ENCODE data around the gene CTBP1. TPM values are rescaled to one million over a fixed set of nuclear protein-coding genes. Genes with fewer than 3 reads are reported as not detected.
A peak's percentile ranks its signal among the peaks of the same experiment; 100 is the strongest.

CTBP1 gene
- 76.4 and 79.7 TPM in 2 replicates for polyA plus RNA-seq (2013)

- peak within 1 kb of the TSS; percentile 78 for H3K18ac ChIP-seq (ENCODE audit: low read length)
- no CpG with 5 or more reads among the region's 163 CpGs for WGBS (ENCODE audit: extremely low coverage, insufficient coverage, insufficient read length)
Measured at GRCh38 chr4:1248245-1249147, at the start of gene CTBP1. CTBP1 (minus strand) TSS chr4:1249130; CDS start chr4:1241331, 7,799 bp downstream.

GRCh38 chr4:1298461-1298860 lies 49.5 kb upstream of the CTBP1 start:
- no peak overlapping the region for H3K4me3 ChIP-seq (ENCODE audit: low read depth, low read length)
- H3K79me2 ChIP-seq (ENCODE audit: control insufficient read depth, insufficient read depth, low read length, poor library complexity) = peaks cover 34% of the 10 kb centered on the region
- H3K9me3 ChIP-seq (ENCODE audit: insufficient read depth, low read depth, low read length) = peaks cover 2% of the 10 kb centered on the region
- no peak overlapping the region for H2AK5ac ChIP-seq (ENCODE audit: low read length)
- no peak overlapping the region for H2AFZ ChIP-seq (ENCODE audit: insufficient read depth, low read length, poor library complexity)
- H3K27ac ChIP-seq (ENCODE audit: low read depth, low read length) = no peak overlapping the region
- no peak overlapping the region for H2BK12ac ChIP-seq (ENCODE audit: low read length)
- H3K4me1 ChIP-seq (ENCODE audit: control insufficient read depth in 1 of 2, insufficient read depth in 2 of 2, low read length in 2 of 2) = peaks cover 0 to 3% of the 10 kb centered on the region in 2 experiments
- H4K91ac ChIP-seq (ENCODE audit: low read depth, low read length) = no peak overlapping the region
- no peak overlapping the region for H3K23ac ChIP-seq (ENCODE audit: low read length)
- H3K27me3 ChIP-seq (ENCODE audit: insufficient read depth, low read length) = no peaks in the 10 kb centered on the region
- no peak overlapping the region for H3K4me2 ChIP-seq (ENCODE audit: low read length)
- H4K12ac ChIP-seq (ENCODE audit: low read depth, low read length) = no peak overlapping the region
- DNase-seq = no peak
- H2BK5ac ChIP-seq (ENCODE audit: low read depth, low read length, poor library complexity) = no peak overlapping the region
- no CpG with 5 or more reads among the region's 7 CpGs for WGBS (ENCODE audit: extremely low coverage, insufficient coverage, insufficient read length)
- no peaks in the 10 kb centered on the region for H3K79me1 ChIP-seq (ENCODE audit: low read length)
- H3K18ac ChIP-seq (ENCODE audit: low read length) = no peak overlapping the region
- H3K14ac ChIP-seq (ENCODE audit: low read length) = no peak overlapping the region
- no peak overlapping the region for H2BK120ac ChIP-seq (ENCODE audit: insufficient read depth, low read length, poor library complexity)
- no peak overlapping the region for H3K9ac ChIP-seq (ENCODE audit: low read length)
- peak overlapping the region; percentile 8 for H3K4ac ChIP-seq (ENCODE audit: low read depth, low read length)
- peaks cover 44 to 57% of the 10 kb centered on the region in 2 experiments for H3K36me3 ChIP-seq (ENCODE audit: control insufficient read depth in 1 of 2, insufficient read depth in 2 of 2, low read length in 2 of 2)
- H4K8ac ChIP-seq (ENCODE audit: low read depth, low read length) = no peak overlapping the region

More at GRCh38 chr4:1248245-1249147, at the start of gene CTBP1:
- peak; percentile 71 to 93 for DNase-seq
- peaks cover 25 to 28% of the 10 kb centered on the region in 2 experiments for H3K4me1 ChIP-seq (ENCODE audit: control insufficient read depth in 1 of 2, insufficient read depth in 2 of 2, low read length in 2 of 2)
- H3K23ac ChIP-seq (ENCODE audit: low read length) = no peak within 1 kb of the TSS
- H3K27ac ChIP-seq (ENCODE audit: low read depth, low read length) = peak within 1 kb of the TSS; percentile 87
- H2BK12ac ChIP-seq (ENCODE audit: low read length) = peak within 1 kb of the TSS; percentile 10
- H2AFZ ChIP-seq (ENCODE audit: insufficient read depth, low read length, poor library complexity) = peak within 1 kb of the TSS; percentile 40
- H4K91ac ChIP-seq (ENCODE audit: low read depth, low read length) = peak within 1 kb of the TSS; percentile 98
- H3K14ac ChIP-seq (ENCODE audit: low read length) = peak within 1 kb of the TSS; percentile 95
- peak within 1 kb of the TSS; percentile 92 for H2BK5ac ChIP-seq (ENCODE audit: low read depth, low read length, poor library complexity)
- H3K9ac ChIP-seq (ENCODE audit: low read length) = peak within 1 kb of the TSS; percentile 98
- no peaks in the 10 kb centered on the region for H3K27me3 ChIP-seq (ENCODE audit: insufficient read depth, low read length)
- peak within 1 kb of the TSS; percentile 77 for H3K4me2 ChIP-seq (ENCODE audit: low read length)
- peak within 1 kb of the TSS; percentile 92 for H3K4me3 ChIP-seq (ENCODE audit: low read depth, low read length)
- H4K12ac ChIP-seq (ENCODE audit: low read depth, low read length) = peak within 1 kb of the TSS; percentile 86
- H2BK120ac ChIP-seq (ENCODE audit: insufficient read depth, low read length, poor library complexity) = peak within 1 kb of the TSS; percentile 90
- H3K9me3 ChIP-seq (ENCODE audit: insufficient read depth, low read depth, low read length) = peaks cover 24% of the 10 kb centered on the region
- peak within 1 kb of the TSS; percentile 94 for H4K8ac ChIP-seq (ENCODE audit: low read depth, low read length)
- H3K79me1 ChIP-seq (ENCODE audit: low read length) = peaks cover 25% of the 10 kb centered on the region
- H3K36me3 ChIP-seq (ENCODE audit: control insufficient read depth in 1 of 2, insufficient read depth in 2 of 2, low read length in 2 of 2) = peaks cover 13 to 20% of the 10 kb centered on the region in 2 experiments
- H3K79me2 ChIP-seq (ENCODE audit: control insufficient read depth, insufficient read depth, low read length, poor library complexity) = peaks cover 51% of the 10 kb centered on the region
- H2AK5ac ChIP-seq (ENCODE audit: low read length) = peak within 1 kb of the TSS; percentile 92
- H3K4ac ChIP-seq (ENCODE audit: low read depth, low read length) = peak within 1 kb of the TSS; percentile 98

GRCh38 chr4:1297456-1298325 lies 48.8 kb upstream of the CTBP1 start:
- no peaks in the 10 kb centered on the region for H3K79me1 ChIP-seq (ENCODE audit: low read length)
- H3K79me2 ChIP-seq (ENCODE audit: control insufficient read depth, insufficient read depth, low read length, poor library complexity) = peaks cover 33% of the 10 kb centered on the region
- peaks cover 2% of the 10 kb centered on the region for H3K9me3 ChIP-seq (ENCODE audit: insufficient read depth, low read depth, low read length)
- peaks cover 0 to 3% of the 10 kb centered on the region in 2 experiments for H3K4me1 ChIP-seq (ENCODE audit: control insufficient read depth in 1 of 2, insufficient read depth in 2 of 2, low read length in 2 of 2)
- H2BK120ac ChIP-seq (ENCODE audit: insufficient read depth, low read length, poor library complexity) = no peak overlapping the region
- peaks cover 42 to 56% of the 10 kb centered on the region in 2 experiments for H3K36me3 ChIP-seq (ENCODE audit: control insufficient read depth in 1 of 2, insufficient read depth in 2 of 2, low read length in 2 of 2)
- H3K27me3 ChIP-seq (ENCODE audit: insufficient read depth, low read length) = no peaks in the 10 kb centered on the region
- no peak overlapping the region for H3K23ac ChIP-seq (ENCODE audit: low read length)
- no peak overlapping the region for H4K12ac ChIP-seq (ENCODE audit: low read depth, low read length)
- DNase-seq = no peak
- H4K8ac ChIP-seq (ENCODE audit: low read depth, low read length) = no peak overlapping the region
- H3K18ac ChIP-seq (ENCODE audit: low read length) = no peak overlapping the region
- H4K91ac ChIP-seq (ENCODE audit: low read depth, low read length) = no peak overlapping the region
- H3K27ac ChIP-seq (ENCODE audit: low read depth, low read length) = no peak overlapping the region
- H2BK12ac ChIP-seq (ENCODE audit: low read length) = no peak overlapping the region
- H2AK5ac ChIP-seq (ENCODE audit: low read length) = no peak overlapping the region
- H2AFZ ChIP-seq (ENCODE audit: insufficient read depth, low read length, poor library complexity) = no peak overlapping the region
- WGBS (ENCODE audit: extremely low coverage, insufficient coverage, insufficient read length) = no CpG with 5 or more reads among the region's 32 CpGs
- no peak overlapping the region for H3K4me2 ChIP-seq (ENCODE audit: low read length)
- no peak overlapping the region for H3K9ac ChIP-seq (ENCODE audit: low read length)
- no peak overlapping the region for H3K14ac ChIP-seq (ENCODE audit: low read length)
- H3K4me3 ChIP-seq (ENCODE audit: low read depth, low read length) = no peak overlapping the region
- H3K4ac ChIP-seq (ENCODE audit: low read depth, low read length) = peak overlapping the region; percentile 82
- H2BK5ac ChIP-seq (ENCODE audit: low read depth, low read length, poor library complexity) = no peak overlapping the region

- H3K4me1 ChIP-seq (ENCODE audit: control insufficient read depth in 1 of 2, insufficient read depth in 2 of 2, low read length in 2 of 2) = peaks cover 2 to 3% of the 10 kb centered on the region in 2 experiments
Measured at GRCh38 chr4:1297023-1297395, 48.1 kb upstream of the CTBP1 start.

More at GRCh38 chr4:1297023-1297395, 48.1 kb upstream of the CTBP1 start:
- Histone ChIP-seq H3K14ac (ENCODE audit: low read length) (no peak overlapping the region), H4K8ac (ENCODE audit: low read depth, low read length) (no peak overlapping the region), H3K18ac (ENCODE audit: low read length) (no peak overlapping the region), H3K27me3 (ENCODE audit: insufficient read depth, low read length) (no peaks in the 10 kb centered on the region), H3K36me3 (ENCODE audit: control insufficient read depth in 1 of 2, insufficient read depth in 2 of 2, low read length in 2 of 2) (peaks cover 46 to 59% of the 10 kb centered on the region in 2 experiments), H2BK12ac (ENCODE audit: low read length) (no peak overlapping the region), H3K27ac (ENCODE audit: low read depth, low read length) (no peak overlapping the region), H2BK5ac (ENCODE audit: low read depth, low read length, poor library complexity) (no peak overlapping the region), H2AK5ac (ENCODE audit: low read length) (no peak overlapping the region), H4K91ac (ENCODE audit: low read depth, low read length) (no peak overlapping the region), H2AFZ (ENCODE audit: insufficient read depth, low read length, poor library complexity) (no peak overlapping the region), H3K4me2 (ENCODE audit: low read length) (no peak overlapping the region), H2BK120ac (ENCODE audit: insufficient read depth, low read length, poor library complexity) (no peak overlapping the region), H3K23ac (ENCODE audit: low read length) (no peak overlapping the region), H3K4me3 (ENCODE audit: low read depth, low read length) (no peak overlapping the region), H3K79me1 (ENCODE audit: low read length) (no peaks in the 10 kb centered on the region), H3K9me3 (ENCODE audit: insufficient read depth, low read depth, low read length) (peaks cover 2% of the 10 kb centered on the region), H4K12ac (ENCODE audit: low read depth, low read length) (no peak overlapping the region), H3K4ac (ENCODE audit: low read depth, low read length) (peak overlapping the region; percentile 34), H3K79me2 (ENCODE audit: control insufficient read depth, insufficient read depth, low read length, poor library complexity) (peaks cover 40% of the 10 kb centered on the region), H3K9ac (ENCODE audit: low read length) (no peak overlapping the region)
- WGBS (ENCODE audit: extremely low coverage, insufficient coverage, insufficient read length) = no CpG with 5 or more reads among the region's 22 CpGs
- no peak for DNase-seq

Measured in trophoblast cell (in vitro differentiated cells and primary cell).